ENCODE measurements around the gene TMEM161B.
"Not testable (repeated sequence)": the region's sequence is repeated elsewhere in the genome, so short reads cannot be mapped to it uniquely, and the experiment has no call there.

TMEM161B gene

GRCh38 chr5:88248743-88249540, 19.7 kb downstream of the TMEM161B start:
- DNase-seq = no peak

DNA sequence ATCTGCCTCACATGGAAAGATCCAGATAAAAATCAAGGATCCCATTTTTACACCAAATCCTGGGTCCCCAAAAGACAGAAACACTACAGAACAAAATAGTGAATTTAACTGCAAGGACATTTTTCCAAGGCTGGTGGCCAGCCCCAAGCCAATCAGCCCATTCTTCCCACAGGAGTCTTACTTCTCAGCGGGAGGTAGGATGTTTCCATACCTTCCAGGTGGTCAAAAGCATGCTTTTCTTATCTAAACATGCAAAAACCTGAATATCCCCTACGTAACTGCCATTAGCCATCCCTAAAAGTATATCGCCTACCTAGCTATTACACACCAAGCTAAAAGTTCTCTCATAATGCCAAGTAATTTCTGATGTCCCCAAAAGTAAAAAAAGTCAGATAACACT, 20.6 kb downstream of the TMEM161B start:
- DNase-seq = no peak

DNA sequence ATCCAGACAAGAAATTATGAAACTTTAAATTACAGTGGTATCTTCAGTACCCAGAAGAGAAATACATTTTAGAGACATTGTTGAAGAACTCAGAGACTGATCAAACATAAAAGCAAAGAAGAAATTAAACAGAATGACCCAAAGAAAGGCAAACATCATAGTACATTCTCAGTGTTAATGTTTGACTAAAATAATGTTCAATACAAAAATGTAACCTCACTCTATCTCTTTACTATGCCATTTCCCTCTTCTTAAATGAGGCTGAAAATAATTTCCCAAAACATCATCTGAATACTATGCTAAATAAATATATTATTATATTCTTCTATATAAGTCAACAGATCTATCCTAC, 22.8 kb downstream of the TMEM161B start:
- no peak for DNase-seq

DNA sequence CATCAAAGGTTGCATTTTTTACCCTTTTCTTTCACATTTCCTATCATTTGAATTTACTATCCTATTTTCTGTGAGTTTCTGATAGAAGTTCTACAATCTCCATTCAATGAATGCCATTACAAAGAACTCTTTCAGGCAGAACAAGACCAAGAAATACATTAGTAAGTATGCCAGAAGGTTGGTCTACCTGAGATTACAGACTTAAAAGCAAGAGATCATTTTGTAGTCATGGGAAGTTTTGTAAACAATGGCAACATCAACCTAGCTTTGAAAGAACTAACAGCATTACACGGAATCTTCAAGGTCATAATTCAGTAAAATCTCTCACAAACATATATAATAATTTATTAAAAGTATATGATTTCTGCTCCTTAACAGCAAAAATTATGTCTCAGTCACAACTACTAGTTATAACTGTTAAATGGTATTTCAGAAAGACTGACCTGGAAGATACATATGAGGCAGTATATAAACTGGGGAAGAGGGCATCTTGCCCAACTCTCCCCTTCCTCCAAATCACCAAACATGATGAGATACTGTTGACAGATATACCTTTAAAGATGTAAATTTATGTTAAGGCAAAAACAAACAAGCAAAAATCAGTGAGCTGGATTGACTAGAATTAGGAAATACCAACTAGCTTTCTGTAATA, 23.3 kb downstream of the TMEM161B start:
- DNase-seq = no peak

DNA sequence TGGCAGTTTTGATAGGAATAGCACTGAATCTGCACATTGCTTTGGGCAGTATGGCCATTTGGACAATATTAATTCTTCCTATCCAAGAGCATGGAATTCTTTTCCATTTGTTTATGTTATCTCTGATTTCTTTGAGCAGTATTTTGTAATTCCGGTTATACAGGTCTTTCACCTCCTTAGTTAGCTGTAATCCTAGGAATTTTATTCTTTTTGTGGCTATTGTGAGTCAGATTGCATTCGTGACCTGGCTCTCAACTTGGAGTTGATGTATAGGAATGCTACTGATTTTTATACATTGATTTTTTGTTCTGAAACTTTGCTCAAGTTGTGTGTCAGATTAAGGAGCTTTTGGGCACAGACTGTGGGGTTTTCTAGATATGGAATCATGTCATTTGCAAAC, 24.0 kb downstream of the TMEM161B start:
- no peak for DNase-seq

- peak; percentile 24 for DNase-seq
Observed at GRCh38 chr5:88243493-88243892, 25.2 kb downstream of the TMEM161B start.

DNA sequence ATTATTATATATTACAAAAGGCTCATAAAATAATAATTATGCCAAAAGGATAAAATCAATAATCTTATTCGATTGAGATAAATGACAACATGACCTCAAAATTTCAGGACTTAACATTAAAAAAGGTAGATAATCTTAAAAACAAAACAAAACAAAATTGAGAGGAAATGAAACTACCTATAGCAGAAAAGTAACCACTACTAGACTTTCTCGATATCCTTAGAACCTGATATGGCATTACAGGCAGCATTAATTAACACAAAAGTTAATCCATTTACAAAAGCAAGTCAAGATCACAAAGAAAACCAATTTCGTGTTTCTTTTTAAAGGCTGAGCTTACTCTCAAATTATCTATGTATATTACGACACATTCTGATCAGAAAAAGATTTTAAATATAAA, 29.9 kb downstream of the TMEM161B start:
- no peak for DNase-seq

DNA sequence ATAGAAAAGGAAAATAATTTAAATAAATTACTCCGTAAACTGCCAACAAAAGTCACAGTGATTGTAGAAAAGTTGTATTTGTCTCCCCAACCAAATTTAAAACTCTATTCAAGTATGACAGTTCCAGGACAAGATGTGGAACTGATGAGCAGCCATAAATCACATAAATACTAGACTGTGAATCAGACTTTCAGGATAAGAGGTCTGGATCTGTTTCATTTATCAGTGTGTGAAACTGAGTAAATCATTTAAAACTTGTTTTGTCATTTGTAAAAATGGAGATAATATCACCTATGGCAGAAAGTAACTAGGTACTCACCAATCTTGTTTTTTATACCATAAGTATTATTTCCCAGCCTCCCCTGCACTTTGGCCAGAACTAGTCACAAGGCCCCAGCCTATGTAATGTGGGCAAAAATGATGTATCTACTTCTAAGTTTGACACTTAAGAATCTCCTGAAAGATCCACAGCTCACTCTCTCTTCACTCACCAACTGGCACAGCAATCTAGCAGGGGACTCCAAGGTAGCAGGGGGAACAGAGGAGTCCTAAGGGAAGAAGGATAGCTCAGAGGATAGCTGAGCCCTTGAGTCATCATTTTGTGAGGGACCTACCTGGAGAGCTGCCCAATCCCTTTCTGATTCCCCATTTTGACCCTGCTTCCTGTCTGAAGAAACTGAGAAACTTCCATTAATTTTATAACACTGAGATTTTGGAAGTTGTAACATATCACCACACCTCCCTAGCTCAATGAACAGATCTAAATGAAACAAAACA, 31.6 kb downstream of the TMEM161B start:
- no peak for DNase-seq

- DNase-seq = no peak
Observed at GRCh38 chr5:88235828-88236227, 32.8 kb downstream of the TMEM161B start.

DNA sequence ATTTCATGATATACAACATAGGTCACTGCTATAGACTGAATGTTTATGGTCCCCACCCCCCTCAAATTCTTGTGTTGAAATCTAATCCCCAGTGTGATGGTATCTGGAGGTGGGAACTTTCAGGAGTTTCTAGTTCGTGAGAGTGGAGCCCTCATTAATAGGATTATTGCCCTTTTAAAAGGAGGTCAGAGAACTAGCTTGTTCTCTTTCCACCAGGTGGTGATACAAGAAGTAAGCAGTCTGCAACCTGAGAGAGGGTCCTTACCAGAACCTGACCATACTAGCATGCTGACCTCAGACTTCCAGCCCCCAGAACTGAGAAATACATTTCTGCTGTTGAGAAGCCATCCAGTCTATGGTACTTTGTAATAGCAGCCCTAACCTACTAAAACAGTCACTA, 33.3 kb downstream of the TMEM161B start:
- no peak for DNase-seq

DNA sequence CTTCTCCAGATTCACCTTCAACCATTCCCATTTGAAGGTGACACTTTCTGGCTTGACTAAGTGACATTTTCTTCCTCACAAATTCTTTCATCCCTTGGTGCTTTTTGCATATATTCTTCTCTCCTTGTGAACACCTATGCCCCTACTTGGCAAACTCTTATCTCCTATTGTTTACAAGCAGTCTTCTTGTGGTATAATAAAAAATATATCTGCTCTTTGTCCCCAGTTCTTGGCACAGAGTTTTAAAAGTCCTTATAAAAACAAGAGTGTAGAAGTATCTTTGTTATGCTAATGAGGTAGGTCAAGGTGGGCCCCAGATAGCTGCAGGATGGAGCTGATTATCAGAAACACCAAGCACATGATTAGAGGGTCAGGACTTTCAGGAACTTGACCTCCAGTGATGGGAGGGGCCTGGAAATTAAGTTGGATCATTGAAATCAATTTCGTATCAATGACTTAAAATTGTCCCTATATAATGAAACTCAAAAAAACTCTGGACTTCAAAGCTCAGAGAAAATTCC, 38.0 kb downstream of the TMEM161B start:
- peak; percentile 5 for DNase-seq

DNA sequence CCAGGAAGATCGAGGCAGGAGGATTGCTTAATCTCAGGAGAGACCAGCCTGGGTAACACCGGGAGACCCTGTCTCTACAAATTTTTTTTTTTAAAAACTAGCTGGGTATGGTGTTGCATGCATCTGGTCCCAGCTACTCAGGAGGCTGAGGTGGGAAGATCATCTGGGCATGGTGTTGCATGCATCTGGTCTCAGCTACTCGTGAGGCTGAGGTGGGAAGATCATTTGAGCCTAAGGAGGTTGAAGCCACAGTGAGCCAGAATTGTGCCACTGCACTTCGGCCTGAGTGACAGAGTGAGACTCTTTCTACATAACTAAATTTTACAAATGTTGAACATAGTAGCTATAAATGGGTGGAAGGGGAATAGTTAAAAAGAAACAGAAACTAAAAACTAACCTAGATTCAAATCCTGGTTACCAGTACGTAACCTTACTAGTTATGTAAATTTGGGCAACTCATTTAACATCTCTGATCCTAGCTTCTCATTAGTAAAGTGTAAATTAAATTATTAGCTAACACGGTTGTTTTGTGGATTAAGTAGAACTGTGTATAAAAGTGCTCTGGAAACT, 41.7 kb downstream of the TMEM161B start:
- DNase-seq = no peak

DNA sequence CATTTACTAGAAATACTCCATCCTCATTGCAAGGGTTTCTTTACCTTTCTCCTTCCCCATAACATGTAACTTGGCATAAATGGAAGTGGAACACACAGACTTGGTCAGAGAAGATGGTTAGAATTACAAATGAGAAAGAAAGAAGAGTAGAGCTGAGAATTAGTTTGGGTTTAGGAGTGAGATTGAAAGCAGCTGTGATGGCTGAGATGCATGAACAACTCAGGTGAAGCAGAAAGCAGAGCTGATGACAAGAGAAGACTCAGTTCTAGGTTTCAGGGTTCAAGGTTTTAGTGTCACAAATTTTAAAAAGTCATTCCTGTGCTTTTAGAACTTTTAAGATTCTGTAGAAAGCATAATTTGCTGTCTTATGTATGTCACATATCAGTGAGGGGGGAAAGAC, 54.0 kb downstream of the TMEM161B start:
- DNase-seq = no peak

GRCh38 chr5:88207575-88207974, 61.1 kb downstream of the TMEM161B start:
- DNase-seq = no peak

GRCh38 chr5:88203981-88204750, 64.5 kb downstream of the TMEM161B start:
- no peak for DNase-seq

DNA sequence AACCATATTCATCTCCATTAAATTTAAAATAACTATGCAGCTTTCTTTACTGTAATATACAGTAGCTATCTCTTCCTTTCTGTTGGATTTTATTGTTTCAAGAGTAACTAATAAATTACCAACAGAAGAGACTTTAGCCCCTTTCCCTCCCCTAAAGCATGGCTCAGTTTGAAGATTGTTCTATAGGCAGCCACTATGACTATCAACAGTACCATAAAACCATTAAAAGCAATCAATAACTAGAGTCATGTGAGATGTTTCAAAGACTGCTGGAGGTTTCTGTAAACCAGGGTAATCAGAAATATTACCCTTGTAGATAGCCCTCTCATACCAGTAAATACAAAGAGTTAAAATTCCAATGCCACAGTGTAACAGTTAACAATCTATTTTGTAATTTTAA, 73.0 kb downstream of the TMEM161B start:
- no peak for DNase-seq

- DNase-seq = peak; percentile 4
Observed at GRCh38 chr5:88193896-88194295, 74.7 kb downstream of the TMEM161B start.

DNA sequence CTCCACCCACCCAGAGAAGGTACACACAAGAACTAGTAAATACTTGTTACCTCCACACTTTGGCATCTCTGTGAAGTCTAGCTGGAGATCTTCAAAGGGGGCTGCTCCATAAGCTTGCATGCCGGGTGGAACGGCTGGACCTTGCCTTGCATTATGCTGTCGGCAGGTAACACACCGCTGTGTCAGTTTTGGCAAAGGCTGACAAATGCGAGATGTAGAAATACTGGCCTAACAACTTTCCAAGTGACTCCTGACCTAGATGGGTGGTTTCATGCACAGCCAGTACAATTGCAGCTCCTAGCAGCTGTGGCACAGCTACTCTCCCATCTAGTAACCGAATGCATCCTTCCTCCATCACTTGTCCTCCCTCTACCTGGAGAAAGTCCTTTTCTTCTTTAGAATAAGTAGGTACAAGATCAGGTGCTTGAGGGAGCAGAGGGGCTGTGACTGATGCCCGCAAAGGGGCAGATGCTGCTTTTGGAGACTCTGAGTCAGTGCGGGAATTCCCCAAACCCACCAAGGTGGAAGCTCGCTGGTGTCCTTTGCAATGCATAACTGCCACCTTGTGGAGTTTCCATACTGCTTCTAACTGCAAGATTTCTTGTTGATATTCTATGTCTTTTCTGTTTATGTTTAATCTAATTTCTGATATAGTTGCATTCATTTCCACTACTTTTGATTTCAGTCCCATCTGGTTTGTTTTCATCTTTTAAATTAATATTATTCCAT, 78.4 kb downstream of the TMEM161B start:
- DNase-seq = no peak

GRCh38 chr5:88189484-88189883, 79.2 kb downstream of the TMEM161B start:
- DNase-seq = not testable (repeated sequence)

GRCh38 chr5:88188458-88189132, 80.0 kb downstream of the TMEM161B start:
- peak; percentile 7 for DNase-seq

DNA sequence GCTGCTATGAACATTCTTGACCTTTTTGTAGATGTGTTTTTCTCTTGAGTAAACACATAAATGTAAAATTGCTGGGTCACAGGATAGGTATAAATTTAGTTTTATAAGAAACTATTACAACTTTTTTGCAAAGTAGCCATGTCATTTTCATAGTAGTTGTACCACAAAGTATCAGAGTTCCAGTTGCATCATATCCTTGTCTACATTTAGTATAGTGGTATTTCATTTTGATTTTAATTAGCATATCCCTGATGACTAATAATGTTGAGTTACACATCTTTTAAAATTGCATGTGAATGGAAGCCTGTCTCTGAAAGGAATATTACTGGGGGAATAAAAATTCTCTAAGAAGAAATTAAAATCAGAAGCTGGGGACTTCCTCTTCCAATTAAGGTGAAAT, 85.4 kb downstream of the TMEM161B start:
- DNase-seq = no peak
